K562 (cell line): ENCODE measurements around the gene TP73. TPM values are rescaled to one million over a fixed set of nuclear protein-coding genes. Genes with fewer than 3 reads are reported as not detected.

Experiments
- ATAC-seq: fragments of 200-7000 bp; cut with Tn5 transposase; 3 replicates; pipeline ENCODE4 v1.9.1; 2020; ENCODE audit warnings: moderate library complexity
- BruUV-seq: library from RNA; stranded (reverse); fragments of 400-500 nt; replicated peaks from 2 replicates; lab custom pipeline; 2021; lab: Mats Ljungman, UMichigan
- CTCF ChIA-PET: fragments of 300-600 bp; formaldehyde crosslinking; extraction: SDS; loops from one replicate; lab custom pipeline; 2021; ENCODE audit warnings: low intra/inter-chr PET ratio; lab: Yijun Ruan, JAX
- POLR2A ChIA-PET: fragments of 300-600, 350-650 bp; sonication (Branson Sonifier 250); formaldehyde crosslinking; extraction: SDS; loops from one replicate; lab custom pipeline; 2021; ENCODE audit warnings: antibody characterized with exemption, inconsistent platforms; lab: Yijun Ruan, JAX
- DNase-seq, 4 experiments: peaks; one replicate each; pipeline versions ENCODE4 v3.0.0 to v3.0.0-alpha.2; 2011 to 2018; ENCODE audit warnings: low spot score in 3 of 4, mixed read lengths in 3 of 4; ENCODE audit errors: extremely low read depth in 1 of 4
- FAIRE-seq: peaks from 2 replicates; lab custom pipeline; 2011; peaks lifted over from hg19 to GRCh38; lab: Jason Lieb, UNC
- H2AFZ ChIP-seq: 2 replicates; pipeline ENCODE4 v1.6.0; 2011; ENCODE audit warnings: low read depth, low read length, control low read depth, inconsistent platforms
- H3K27ac ChIP-seq: fragments of 200-600 bp; 3 replicates; pipeline ENCODE4 v1.8.0; 2011; ENCODE audit warnings: low read depth, mild to moderate bottlenecking, control low read depth, inconsistent platforms, low read length, moderate library complexity, mixed read lengths; ENCODE audit errors: extremely low read depth
- H3K27me3 ChIP-seq, 2 experiments: fragments of 300-600 bp in 1 of 2; 2 replicates in 1 of 2; 3 replicates in 1 of 2; pipeline versions ENCODE4 v1.6.0 to v1.8.0; 2011; ENCODE audit warnings: inconsistent platforms in 2 of 2, low read length in 2 of 2, mild to moderate bottlenecking in 1 of 2, mixed read lengths in 1 of 2, moderate library complexity in 1 of 2; ENCODE audit not compliant: control insufficient read depth in 2 of 2, insufficient read depth in 2 of 2
- H3K36me3 ChIP-seq: fragments of 300-600 bp; 3 replicates; pipeline ENCODE4 v1.8.0; 2011; ENCODE audit warnings: mild to moderate bottlenecking, low read length, inconsistent platforms; ENCODE audit not compliant: control insufficient read depth, insufficient read depth
- H3K4me1 ChIP-seq, 2 experiments: fragments of 200-600 bp in 1 of 2; replicated peaks in 1 of 2; 2 replicates in 1 of 2; 3 replicates in 1 of 2; pipeline versions ENCODE4 v1.5.1 to v1.8.0; 2011; ENCODE audit warnings: inconsistent platforms in 2 of 2, low read length in 2 of 2, mild to moderate bottlenecking in 1 of 2, mixed read lengths in 1 of 2, moderate library complexity in 1 of 2; ENCODE audit not compliant: control insufficient read depth in 2 of 2, insufficient read depth in 2 of 2
- H3K4me2 ChIP-seq: 2 replicates; pipeline ENCODE4 v1.6.1; 2011; ENCODE audit warnings: low read length, control low read depth, inconsistent platforms, mixed read lengths; ENCODE audit not compliant: insufficient read depth
- H3K4me3 ChIP-seq: fragments of 200-600 bp; sonication (generic), shearing (Covaris generic); 2 replicates; pipeline ENCODE4 v1.5.1; 2016; ENCODE audit warnings: control low read depth, inconsistent platforms
- H3K79me2 ChIP-seq: fragments of 200-600 bp; 3 replicates; pipeline ENCODE4 v1.8.0; 2011; ENCODE audit warnings: low read length, inconsistent platforms; ENCODE audit not compliant: control insufficient read depth, insufficient read depth
- H3K9ac ChIP-seq, 2 experiments: 2 replicates each; pipeline versions ENCODE4 v1.6.0 to v1.6.1; 2011; ENCODE audit warnings: low read depth in 2 of 2, low read length in 2 of 2, control low read depth in 1 of 2, inconsistent platforms in 1 of 2, mild to moderate bottlenecking in 1 of 2, mixed read lengths in 1 of 2; ENCODE audit not compliant: insufficient read depth in 1 of 2
- H3K9me1 ChIP-seq: one replicate; pipeline ENCODE4 v1.6.0; 2011; ENCODE audit warnings: inconsistent platforms, mild to moderate bottlenecking, low read length, moderate library complexity; ENCODE audit not compliant: control insufficient read depth, insufficient read depth
- H3K9me3 ChIP-seq: replicated peaks from 2 replicates; pipeline ENCODE4 v1.5.1; 2011; ENCODE audit warnings: low read depth, low read length, inconsistent platforms; ENCODE audit not compliant: control insufficient read depth, insufficient read depth
- H4K20me1 ChIP-seq: replicated peaks from 2 replicates; pipeline ENCODE4 v1.6.1; 2011; ENCODE audit warnings: low read length, inconsistent platforms, mixed read lengths; ENCODE audit not compliant: control insufficient read depth, insufficient read depth
- CBX5 ChIP-seq: IDR thresholded peaks from 2 replicates; pipeline ENCODE4 v1.6.1; 2014; ENCODE audit warnings: low read depth, borderline replicate concordance
- CCAR2 ChIP-seq: fragments of 200-400 bp; formaldehyde crosslinking; IDR thresholded peaks from 2 replicates; pipeline ENCODE4 v1.6.1; 2017; ENCODE audit warnings: mild to moderate bottlenecking, low read depth, low read length
- E2F1 ChIP-seq: sonication (generic); formaldehyde crosslinking; IDR thresholded peaks from 2 replicates; pipeline ENCODE4 v1.8.1; 2023; ENCODE audit warnings: mild to moderate bottlenecking, missing genetic modification reagents, moderate library complexity
- RBM34 ChIP-seq: fragments of 200-400 bp; formaldehyde crosslinking; IDR thresholded peaks from 2 replicates; pipeline ENCODE4 v1.6.1; 2018; ENCODE audit warnings: low read length, borderline replicate concordance; ENCODE audit not compliant: insufficient read depth
- RNF2 ChIP-seq: sonication (generic); IDR thresholded peaks from 2 replicates; pipeline ENCODE4 v1.6.1; 2016
- ZBTB5 ChIP-seq: fragments of 450-650 bp; IDR thresholded peaks from 2 replicates; pipeline ENCODE4 v1.6.1; 2017; ENCODE audit warnings: antibody characterized with exemption
- ZC3H11A ChIP-seq: IDR thresholded peaks from 2 replicates; pipeline ENCODE4 v1.6.1; 2012; ENCODE audit warnings: low read depth, low read length, improper control_type of control experiment
- ZFP36 ChIP-seq: fragments of 150-350 bp; IDR thresholded peaks from 2 replicates; pipeline ENCODE4 v1.6.1; 2018; ENCODE audit warnings: low read length, low read depth; ENCODE audit not compliant: partially characterized antibody
- ZNF449 ChIP-seq: fragments of 250-450 bp; sonication (Bioruptor Pico); IDR thresholded peaks from 2 replicates; pipeline ENCODE4 v1.8.0; 2022; ENCODE audit warnings: moderate library complexity, mild to moderate bottlenecking, inconsistent platforms
- WGBS: fragments of 100-300 bp; shearing (Covaris generic); methylation state at CpG from one replicate; pipeline ENCODE4 v1.1.6; 2016; ENCODE audit warnings: low coverage, mixed read lengths; ENCODE audit not compliant: insufficient coverage; ENCODE audit errors: missing lambda C conversion rate; 5-methylcytosine and 5-hydroxymethylcytosine counted together
- in situ Hi-C: fragments of 300-500 bp; cut with MboI; formaldehyde crosslinking; loops from 4 replicates; pipeline ENCODE4 v1.15.0; 2018; ENCODE audit warnings: inconsistent platforms, mixed read lengths
- intact Hi-C: fragments of 100-400 bp; cut with micrococcal nuclease; formaldehyde crosslinking; loops from 2 replicates; pipeline ENCODE4 v1.14.2; 2022
- polyA plus RNA-seq, 8 experiments: library from polyadenylated mRNA; depleted of rRNA in 4 of 8; stranded (reverse) in 5 of 8; unstranded in 3 of 8; fragments of >200 nt; fragmentation: Nextera tagmentation in 2 of 8; fragmentation: Illumina TruSeq in 1 of 8; extraction: Ambion mirVana in 2 of 8; extraction: Trizol in 1 of 8; gene quantifications; 2 replicates each; pipeline versions ENCODE4 v1.2.1 to v1.2.3, GENCODE V29; 2011 to 2014; ENCODE audit warnings: inconsistent platforms in 1 of 8, missing spikeins in 1 of 8
- total RNA-seq, 7 experiments: library from RNA; depleted of rRNA in 6 of 7; stranded (reverse); fragments of >200 nt in 6 of 7; fragmentation: Illumina TruSeq in 2 of 7; extraction: Trizol in 2 of 7; gene quantifications; 2 replicates each; pipeline versions ENCODE4 v1.2.1 to v1.2.3, GENCODE V29; 2011 to 2021; ENCODE audit warnings: low replicate concordance in 1 of 7
- TF ChIP-seq, protein P1 (sequence below), 3 experiments: IDR thresholded peaks in 2 of 3; conservative IDR thresholded peaks in 1 of 3; 2 replicates each; pipeline ENCODE4 v1.5.1; 2011 to 2012; ENCODE audit warnings: low read length in 3 of 3, mild to moderate bottlenecking in 3 of 3, control low read depth in 2 of 3, improper control_type of control experiment in 1 of 3, inconsistent platforms in 1 of 3, low read depth in 1 of 3, mixed read lengths in 1 of 3, moderate library complexity in 1 of 3; ENCODE audit not compliant: insufficient read depth in 2 of 3

Gene TP73
- total and polyA plus RNA-seq, 9 of the 15 experiments (the other 6 are each of a cell fraction or from before 2014, with no cell fraction given), result 0.07 to 1.6 (median 0.40) TPM; not detected in 2

DNA sequence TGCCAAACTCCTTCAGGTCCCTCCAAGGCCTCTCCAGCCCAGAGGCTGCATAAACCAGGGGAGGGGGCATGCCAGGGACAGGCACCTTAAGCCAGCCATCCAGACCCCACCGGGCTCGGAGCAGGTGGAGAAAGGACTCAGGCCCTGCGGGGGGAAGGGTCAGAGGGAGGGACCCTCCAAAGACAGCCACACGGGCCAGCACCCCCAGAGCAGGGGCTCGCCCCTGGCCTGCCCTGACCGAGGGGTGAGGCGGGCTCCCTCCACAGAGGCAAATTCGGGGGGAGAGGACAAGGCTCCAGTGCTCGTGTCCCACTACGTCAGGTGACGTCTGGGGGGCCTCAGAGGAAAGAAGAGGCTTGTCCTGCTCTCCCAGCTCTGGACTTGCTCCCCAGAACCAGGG, 49.2 kb upstream of the TP73 start:
- no TSS peak for BruUV-seq
- Histone ChIP-seq H3K9me1 (no peaks in the 10 kb centered on the region), H3K79me2 (no peaks in the 10 kb centered on the region), H3K36me3 (no peaks in the 10 kb centered on the region), H3K27me3 (peaks cover 5 to 66% of the 10 kb centered on the region in 2 experiments; a peak in 3 of 5 replicates), H3K4me1 (peaks cover 6 to 48% of the 10 kb centered on the region in 2 experiments; a peak in 3 of 5 replicates), H4K20me1 (peaks cover 14% of the 10 kb centered on the region), H3K9me3 (no peaks in the 10 kb centered on the region), H3K4me2 (no peak overlapping the region), H2AFZ (no peak overlapping the region), H3K9ac (no peak overlapping the region; a peak in 1 of 4 replicates), H3K27ac (no peak overlapping the region), H3K4me3 (no peak overlapping the region)
- FAIRE-seq (no peak), DNase-seq (no peak), ATAC-seq (no peak)
- TF ChIP-seq E2F1, result no peak
- no peak for TF ChIP-seq RNF2
- no peak for TF ChIP-seq ZC3H11A
- TF ChIP-seq ZFP36, result no peak
- TF ChIP-seq ZNF449, result no peak
- TF ChIP-seq, protein P1, sequence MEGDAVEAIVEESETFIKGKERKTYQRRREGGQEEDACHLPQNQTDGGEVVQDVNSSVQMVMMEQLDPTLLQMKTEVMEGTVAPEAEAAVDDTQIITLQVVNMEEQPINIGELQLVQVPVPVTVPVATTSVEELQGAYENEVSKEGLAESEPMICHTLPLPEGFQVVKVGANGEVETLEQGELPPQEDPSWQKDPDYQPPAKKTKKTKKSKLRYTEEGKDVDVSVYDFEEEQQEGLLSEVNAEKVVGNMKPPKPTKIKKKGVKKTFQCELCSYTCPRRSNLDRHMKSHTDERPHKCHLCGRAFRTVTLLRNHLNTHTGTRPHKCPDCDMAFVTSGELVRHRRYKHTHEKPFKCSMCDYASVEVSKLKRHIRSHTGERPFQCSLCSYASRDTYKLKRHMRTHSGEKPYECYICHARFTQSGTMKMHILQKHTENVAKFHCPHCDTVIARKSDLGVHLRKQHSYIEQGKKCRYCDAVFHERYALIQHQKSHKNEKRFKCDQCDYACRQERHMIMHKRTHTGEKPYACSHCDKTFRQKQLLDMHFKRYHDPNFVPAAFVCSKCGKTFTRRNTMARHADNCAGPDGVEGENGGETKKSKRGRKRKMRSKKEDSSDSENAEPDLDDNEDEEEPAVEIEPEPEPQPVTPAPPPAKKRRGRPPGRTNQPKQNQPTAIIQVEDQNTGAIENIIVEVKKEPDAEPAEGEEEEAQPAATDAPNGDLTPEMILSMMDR (IDR thresholded peaks at IDR 0.05 in 2 of 3, conservative IDR thresholded peaks at IDR 0.05 in 1 of 3; ENCODE audit: insufficient read depth in 2 of 3, low read depth in 1 of 3, low read length in 3 of 3), result no peak
- TF ChIP-seq ZBTB5, result no peak
- TF ChIP-seq CBX5, result no peak
- no peak for TF ChIP-seq CCAR2
- no peak for TF ChIP-seq RBM34
- intact Hi-C loops (no loop called here), in situ Hi-C loops (no loop called here)
- ChIA-PET CTCF (no interaction called here), POLR2A (no interaction called here)
- WGBS, result 29% methylated on average over 11 of the region's 11 CpGs
